Measurements from ENCODE around the gene ANKRD34A. TPM values are rescaled to one million over a fixed set of nuclear protein-coding genes. Genes with fewer than 3 reads are reported as not detected.
A peak's percentile ranks its signal among the peaks of the same experiment; 100 is the strongest.
"Not testable (repeated sequence)": the region's sequence is repeated elsewhere in the genome, so short reads cannot be mapped to it uniquely, and the experiment has no call there.

ANKRD34A gene
- total RNA-seq, 6 experiments from 2014 or later: 0.14 to 0.88 (median 0.22) TPM; not detected in 1

DNA sequence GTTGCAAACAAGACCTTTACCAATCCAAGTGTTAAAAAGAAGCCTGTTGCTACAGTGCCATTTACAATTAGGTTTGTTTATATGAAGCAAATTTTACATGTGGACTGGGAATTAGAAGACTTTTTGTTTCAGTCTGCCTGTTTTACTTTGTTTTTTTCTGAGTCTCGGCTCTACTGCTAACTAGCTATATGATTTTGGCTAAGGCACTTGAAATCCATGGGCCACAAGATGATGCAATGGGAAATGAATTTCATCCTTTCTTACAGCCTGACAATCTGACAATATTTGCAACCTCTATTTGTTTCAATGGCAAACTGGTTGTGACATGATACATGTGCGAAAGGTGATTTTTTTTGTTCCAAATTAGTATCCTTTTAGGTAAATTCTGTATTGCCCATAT is 42.1 kb downstream of the ANKRD34A start:
- ATAC-seq: no peak
- H3K9me3 ChIP-seq: no peaks in the 10 kb centered on the region
- no peak overlapping the region for H3K27ac ChIP-seq
- H3K4me3 ChIP-seq: no peak overlapping the region
- H3K27me3 ChIP-seq: no peaks in the 10 kb centered on the region
- H3K4me1 ChIP-seq: peaks cover 0 to 22% (median 8%) of the 10 kb centered on the region in 4 donors
- peaks cover 0 to 10% (median 0%) of the 10 kb centered on the region in 4 donors for H3K36me3 ChIP-seq
- intact Hi-C loops (cut with DNase I): no loop called here
- TF ChIP-seq, protein P1, sequence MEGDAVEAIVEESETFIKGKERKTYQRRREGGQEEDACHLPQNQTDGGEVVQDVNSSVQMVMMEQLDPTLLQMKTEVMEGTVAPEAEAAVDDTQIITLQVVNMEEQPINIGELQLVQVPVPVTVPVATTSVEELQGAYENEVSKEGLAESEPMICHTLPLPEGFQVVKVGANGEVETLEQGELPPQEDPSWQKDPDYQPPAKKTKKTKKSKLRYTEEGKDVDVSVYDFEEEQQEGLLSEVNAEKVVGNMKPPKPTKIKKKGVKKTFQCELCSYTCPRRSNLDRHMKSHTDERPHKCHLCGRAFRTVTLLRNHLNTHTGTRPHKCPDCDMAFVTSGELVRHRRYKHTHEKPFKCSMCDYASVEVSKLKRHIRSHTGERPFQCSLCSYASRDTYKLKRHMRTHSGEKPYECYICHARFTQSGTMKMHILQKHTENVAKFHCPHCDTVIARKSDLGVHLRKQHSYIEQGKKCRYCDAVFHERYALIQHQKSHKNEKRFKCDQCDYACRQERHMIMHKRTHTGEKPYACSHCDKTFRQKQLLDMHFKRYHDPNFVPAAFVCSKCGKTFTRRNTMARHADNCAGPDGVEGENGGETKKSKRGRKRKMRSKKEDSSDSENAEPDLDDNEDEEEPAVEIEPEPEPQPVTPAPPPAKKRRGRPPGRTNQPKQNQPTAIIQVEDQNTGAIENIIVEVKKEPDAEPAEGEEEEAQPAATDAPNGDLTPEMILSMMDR (IDR thresholded peaks at IDR 0.05): no peak
- TF ChIP-seq POLR2A (IDR thresholded peaks at IDR 0.05): no peak
- 67% methylated on average over 2 of the region's 2 CpGs for WGBS (ENCODE audit: insufficient coverage, low coverage, low lambda C conversion rate, missing lambda C conversion rate)
- DNase-seq: no peak

DNA sequence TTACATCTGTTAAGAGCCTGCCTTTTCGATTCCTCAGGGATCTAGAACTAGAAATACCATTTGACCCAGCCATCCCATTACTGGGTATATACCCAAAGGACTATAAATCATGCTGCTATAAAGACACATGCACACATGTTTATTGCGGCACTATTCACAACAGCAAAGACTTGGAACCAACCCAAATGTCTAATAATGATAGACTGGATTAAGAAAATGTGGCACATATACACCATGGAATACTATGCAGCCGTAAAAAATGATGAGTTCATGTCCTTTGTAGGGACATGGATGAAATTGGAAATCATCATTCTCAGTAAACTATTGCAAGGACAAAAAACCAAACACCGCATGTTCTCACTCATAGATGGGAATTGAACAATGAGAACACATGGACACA is 44.1 kb downstream of the ANKRD34A start:
- WGBS (ENCODE audit: insufficient coverage, low coverage, low lambda C conversion rate, missing lambda C conversion rate): 92% methylated on average over 3 of the region's 4 CpGs

DNA sequence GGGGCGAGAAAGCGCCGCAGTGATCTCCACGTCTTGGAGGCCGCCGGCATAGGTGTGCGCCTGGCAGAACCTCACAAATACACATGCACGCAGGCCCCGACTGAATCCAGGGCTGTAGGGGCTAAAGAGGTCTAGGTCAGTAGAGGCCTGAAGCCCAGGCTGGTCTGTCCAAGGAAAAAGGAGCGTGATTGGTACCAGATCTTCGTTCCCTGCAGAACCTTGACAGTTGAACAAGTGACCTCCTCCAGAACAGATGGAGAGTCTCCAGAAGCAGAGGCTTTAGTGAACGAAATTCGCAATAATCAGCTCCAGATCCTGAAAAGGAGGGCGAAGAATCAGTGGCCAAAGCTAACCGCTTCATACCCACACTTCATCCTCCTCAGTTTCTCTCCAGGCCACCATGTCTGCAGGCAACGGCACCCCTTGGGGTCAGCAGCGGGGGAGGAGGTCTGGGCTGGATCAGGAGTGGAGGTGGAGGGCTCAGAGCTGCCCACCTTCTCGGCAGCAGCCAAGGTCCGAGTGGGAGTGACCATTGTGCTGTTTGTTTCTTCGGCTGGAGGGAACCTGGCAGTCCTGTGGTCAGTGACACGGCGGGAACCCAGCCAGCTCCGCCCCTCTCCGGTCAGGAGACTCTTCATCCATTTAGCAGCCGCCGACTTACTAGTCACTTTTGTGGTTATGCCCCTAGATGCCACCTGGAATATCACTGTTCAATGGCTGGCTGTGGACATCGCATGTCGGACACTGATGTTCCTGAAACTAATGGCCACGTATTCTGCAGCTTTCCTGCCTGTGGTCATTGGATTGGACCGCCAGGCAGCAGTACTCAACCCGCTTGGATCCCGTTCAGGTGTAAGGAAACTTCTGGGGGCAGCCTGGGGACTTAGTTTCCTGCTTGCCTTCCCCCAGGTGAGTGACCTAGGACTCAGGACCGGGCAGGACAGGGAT is 45.1 kb downstream of the ANKRD34A start:
- DNase-seq: peak; percentile 84 to 89 (median 88)
- Histone ChIP-seq H3K36me3 (peaks cover 0 to 21% (median 7%) of the 10 kb centered on the region in 4 donors), H3K9me3 (no peaks in the 10 kb centered on the region), H3K4me3 (peak overlapping the region; percentile 88 to 95 (median 92)), H3K4me1 (peaks cover 0 to 15% (median 6%) of the 10 kb centered on the region in 4 donors), H3K27ac (peak overlapping the region; percentile 73 to 91 (median 85)), H3K27me3 (no peaks in the 10 kb centered on the region)
- WGBS (ENCODE audit: insufficient coverage, low coverage, low lambda C conversion rate, missing lambda C conversion rate): 1% methylated on average over 25 of the region's 33 CpGs
- peak; percentile 71 to 75 (median 74) for ATAC-seq
- TF ChIP-seq, protein P1 (IDR thresholded peaks at IDR 0.05): no peak
- TF ChIP-seq POLR2A (IDR thresholded peaks at IDR 0.05): no peak
- intact Hi-C loops (cut with DNase I): no loop called here

More for the DNA sequence above, 44.1 kb downstream of the ANKRD34A start:
- Histone ChIP-seq H3K4me1 (peaks cover 0 to 15% (median 6%) of the 10 kb centered on the region in 4 donors), H3K36me3 (peaks cover 0 to 17% (median 7%) of the 10 kb centered on the region in 4 donors)
- DNase-seq; H3K9me3 ChIP-seq; H3K4me3 ChIP-seq; ATAC-seq; H3K27me3 ChIP-seq; H3K27ac ChIP-seq; intact Hi-C loops (cut with DNase I): not testable (repeated sequence)

DNA sequence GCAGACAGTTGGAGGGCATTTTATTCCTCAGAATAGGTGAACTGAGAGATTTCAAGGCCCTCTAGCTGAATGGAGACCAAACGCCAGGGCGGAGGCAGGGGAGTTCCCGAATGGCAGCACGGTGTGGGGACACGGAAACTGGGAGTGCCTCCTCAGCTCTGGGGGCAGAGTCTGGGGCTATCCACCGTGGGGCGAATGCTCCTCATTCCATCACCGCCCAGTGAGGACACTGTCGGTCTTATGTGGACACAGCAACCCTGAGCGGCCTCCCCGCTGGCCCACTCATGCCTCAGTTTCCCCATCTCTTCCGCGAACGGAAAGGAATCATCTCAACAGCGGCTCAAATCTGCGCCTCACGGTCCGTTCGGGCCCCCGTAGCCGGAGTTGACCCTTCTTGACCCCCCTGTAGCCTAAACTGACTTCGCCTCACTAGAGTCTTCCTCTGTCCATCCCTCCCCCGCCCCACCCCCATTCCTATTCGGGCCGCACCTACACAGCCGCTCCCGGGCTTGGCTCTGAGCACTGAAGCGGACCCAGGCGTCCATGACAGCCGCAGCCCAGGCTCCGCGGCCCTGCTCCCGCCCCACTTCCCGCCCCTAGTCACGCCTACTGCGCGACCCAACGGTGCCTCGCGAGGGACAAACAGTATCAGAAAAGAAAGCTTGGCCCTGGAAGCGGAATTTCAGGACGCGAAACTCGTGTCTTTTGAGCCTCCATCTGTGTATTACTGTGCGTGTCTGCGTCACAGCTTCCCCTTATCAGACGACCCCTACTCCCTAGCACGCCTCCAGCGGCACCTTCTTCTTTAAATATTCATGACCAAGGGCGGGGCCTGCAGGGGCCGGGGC is 46.0 kb downstream of the ANKRD34A start, which contains the start of gene PEX11B:
Gene PEX11B (minus strand): TSS at position 574 of the 848 bp plus-strand sequence. CDS start 29 bp downstream, at position 545.
- peaks cover 0 to 15% (median 6%) of the 10 kb centered on the region in 4 donors for H3K4me1 ChIP-seq
- peak within 1 kb of the TSS; percentile 73 to 91 (median 85) for H3K27ac ChIP-seq
- H3K9me3 ChIP-seq: no peaks in the 10 kb centered on the region
- peak; percentile 92 to 95 (median 93) for ATAC-seq
- TF ChIP-seq POLR2A (IDR thresholded peaks at IDR 0.05): peak; percentile 35
- TF ChIP-seq, protein P1 (IDR thresholded peaks at IDR 0.05): no peak
- peak; percentile 89 to 91 (median 91) for DNase-seq
- H3K36me3 ChIP-seq: peaks cover 0 to 18% (median 10%) of the 10 kb centered on the region in 4 donors
- intact Hi-C loops (cut with DNase I): no loop called here
- peak within 1 kb of the TSS; percentile 88 to 95 (median 92) for H3K4me3 ChIP-seq
- WGBS (ENCODE audit: insufficient coverage, low coverage, low lambda C conversion rate, missing lambda C conversion rate): 0% methylated on average over 18 of the region's 51 CpGs
- H3K27me3 ChIP-seq: no peaks in the 10 kb centered on the region

Data from right lobe of liver (tissue), 6 donors.